Urothelium cell line (cell line): Measurements from ENCODE around the gene ZNF277.
A peak's percentile ranks its signal among the peaks of the same experiment; 100 is the strongest.

Source experiments
- DNase-seq: peaks from one replicate; pipeline ENCODE4 v3.0.0; 2011; ENCODE audit warnings: low spot score, mixed read lengths
- FAIRE-seq: peaks from 2 replicates; lab custom pipeline; 2011; peaks lifted over from hg19 to GRCh38; lab: Jason Lieb, UNC

The ZNF277 gene

DNA sequence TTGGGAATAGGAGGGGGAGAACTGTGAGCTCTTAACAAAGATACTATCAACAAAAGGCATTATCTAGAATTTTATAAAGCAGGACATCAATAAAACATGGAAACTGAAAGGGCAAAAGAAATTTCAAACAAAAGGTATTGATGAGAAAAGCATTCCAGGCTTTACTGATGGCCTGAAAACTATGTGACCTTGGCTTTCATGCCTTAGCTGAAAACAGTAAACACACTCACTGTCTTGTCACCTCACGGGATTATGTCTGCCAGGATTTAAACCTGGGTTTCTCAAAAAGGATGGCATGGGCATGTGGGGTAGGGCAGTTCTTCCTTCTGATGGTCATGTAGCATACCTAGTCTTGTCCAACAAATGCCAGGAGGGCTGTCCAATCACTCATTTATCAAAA lies 23.2 kb upstream of the ZNF277 start:
- no peak for FAIRE-seq
- DNase-seq: no peak

DNA sequence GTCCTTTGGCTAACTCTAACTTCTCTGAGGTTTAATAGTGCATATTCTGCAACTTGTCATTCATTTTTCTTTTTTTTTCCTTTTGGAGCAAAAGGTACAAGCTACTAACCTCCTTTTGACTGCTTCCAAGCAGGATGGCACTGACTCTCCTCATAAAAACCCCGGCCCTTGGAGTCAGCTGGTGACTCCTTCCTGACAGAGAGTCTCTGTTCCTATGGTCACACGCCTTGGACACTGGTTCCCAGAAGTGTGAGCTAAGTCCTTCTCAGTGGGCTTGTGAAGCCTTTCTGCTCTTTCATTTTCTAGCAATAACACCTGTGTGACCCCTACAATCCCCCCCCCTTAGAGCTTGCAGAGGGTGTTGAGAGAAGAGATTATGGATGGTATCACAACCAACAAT lies 22.0 kb upstream of the ZNF277 start:
- FAIRE-seq (no peak), DNase-seq (no peak)

DNA sequence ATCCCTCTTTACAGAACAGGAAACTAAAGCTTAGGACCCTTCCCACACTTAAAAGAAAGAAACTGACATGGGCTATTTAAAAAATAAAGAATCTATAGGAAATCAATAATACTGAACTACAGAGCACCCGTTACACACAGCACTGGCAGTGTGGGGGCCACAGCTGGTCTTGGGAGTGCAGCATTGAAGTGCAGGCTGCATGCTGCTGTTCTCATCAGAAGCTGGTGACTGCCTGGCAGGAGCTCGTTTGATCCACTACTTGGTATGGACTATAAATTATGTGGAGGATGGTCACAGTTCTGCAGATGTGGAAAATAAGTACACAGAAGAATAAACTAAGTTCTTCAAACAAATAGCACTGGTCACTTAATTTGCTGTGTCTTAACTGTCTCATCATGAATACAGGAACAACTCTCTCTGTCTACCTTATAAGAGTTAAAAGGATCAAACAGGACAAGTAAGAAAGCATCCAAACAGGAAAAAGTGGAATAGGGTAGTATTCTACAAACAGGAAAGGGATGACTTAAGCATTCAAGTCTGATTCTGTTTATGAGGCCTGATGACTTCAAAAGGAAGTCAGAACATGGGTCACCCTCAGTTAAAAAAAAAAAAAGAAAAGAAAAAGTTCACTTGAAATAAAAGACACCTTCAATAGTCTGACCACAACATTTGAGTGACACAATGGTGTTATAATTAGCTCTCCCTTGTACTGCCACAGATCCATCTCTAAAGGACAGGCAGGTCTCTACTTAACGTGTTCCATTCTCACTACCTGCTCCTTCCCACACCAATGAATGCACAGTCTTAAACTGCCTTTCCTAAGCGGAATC lies 21.3 kb upstream of the ZNF277 start:
- FAIRE-seq (peak; percentile 42), DNase-seq (no peak)

DNA sequence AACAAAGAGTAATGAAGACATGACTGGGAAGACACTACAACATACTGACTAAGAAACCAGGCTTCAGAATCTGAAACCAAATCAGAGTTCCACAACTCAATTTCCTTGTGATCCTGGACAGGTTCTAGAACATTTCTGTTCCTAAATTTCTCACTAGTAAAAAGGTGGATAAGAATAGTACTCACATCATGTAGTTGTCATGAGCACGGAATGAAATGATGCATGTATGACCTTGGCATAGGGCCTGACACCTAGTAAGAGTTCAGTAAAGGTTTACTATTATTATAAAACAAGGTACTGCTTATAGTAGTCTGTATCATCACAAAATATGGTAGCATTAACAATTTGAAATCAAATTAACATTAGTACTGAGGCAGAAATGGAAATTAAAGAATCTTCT lies 20.2 kb upstream of the ZNF277 start:
- no peak for FAIRE-seq

DNA sequence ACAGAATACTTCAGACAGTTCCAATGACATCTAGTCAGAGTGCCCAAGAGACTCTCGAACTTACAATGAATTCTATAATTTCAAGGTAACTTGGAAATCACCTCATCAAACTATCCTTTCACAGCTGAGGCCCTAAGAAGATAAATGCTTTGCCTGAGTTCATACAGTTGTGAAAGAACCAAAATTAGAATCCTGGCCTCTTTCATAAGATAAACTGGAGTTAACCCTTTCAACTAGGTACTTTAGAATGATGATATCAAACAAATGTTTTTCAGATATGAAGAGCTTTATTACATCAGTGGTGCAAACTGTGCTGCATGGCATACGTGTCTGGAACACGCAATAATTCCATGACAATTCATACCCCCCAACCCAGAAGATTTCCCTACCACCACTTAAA lies 18.2 kb upstream of the ZNF277 start:
- DNase-seq (no peak), FAIRE-seq (no peak)

More for the DNA sequence above, 20.2 kb upstream of the ZNF277 start:
- no peak for DNase-seq

DNA sequence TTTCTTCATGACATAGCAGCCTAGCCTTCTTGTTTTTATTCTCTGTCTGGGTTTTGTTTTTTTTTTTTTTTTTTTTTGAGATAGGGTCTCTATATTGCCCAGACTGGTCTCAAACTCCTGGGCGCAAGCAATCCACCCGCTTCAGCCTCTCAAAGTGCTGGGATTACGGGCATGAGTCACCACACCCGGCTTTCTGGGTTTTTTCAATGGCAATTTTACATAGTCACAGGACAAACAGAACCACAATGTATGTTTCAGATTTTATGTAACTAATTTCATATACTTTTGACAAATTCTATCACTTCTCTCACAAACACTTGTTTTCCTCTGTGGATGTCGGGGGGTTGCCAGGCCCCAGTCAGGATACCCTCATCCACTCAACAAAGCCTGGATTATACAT lies 16.8 kb upstream of the ZNF277 start:
- FAIRE-seq: no peak

DNA sequence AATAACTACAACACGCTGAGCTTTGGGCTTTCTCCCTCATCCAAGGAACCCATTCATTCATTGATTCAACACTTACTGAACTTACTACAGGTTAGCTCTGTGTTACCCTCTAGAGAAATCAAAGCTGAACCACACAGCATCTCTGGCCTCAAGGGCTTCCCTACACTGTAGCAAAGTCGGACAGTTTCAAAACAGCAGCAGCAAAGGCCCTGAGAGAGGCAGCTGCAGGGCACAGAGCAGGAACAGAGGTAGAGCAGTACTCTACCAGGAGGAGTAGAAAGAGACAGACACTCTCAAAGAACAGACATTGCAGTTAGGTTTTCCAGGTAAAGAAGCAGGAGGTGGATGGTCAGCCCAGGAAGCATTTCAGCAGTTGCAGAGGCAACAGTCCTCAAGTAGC lies 16.4 kb upstream of the ZNF277 start:
- FAIRE-seq: no peak
- no peak for DNase-seq

More for the DNA sequence above, 16.8 kb upstream of the ZNF277 start:
- no peak for DNase-seq

DNA sequence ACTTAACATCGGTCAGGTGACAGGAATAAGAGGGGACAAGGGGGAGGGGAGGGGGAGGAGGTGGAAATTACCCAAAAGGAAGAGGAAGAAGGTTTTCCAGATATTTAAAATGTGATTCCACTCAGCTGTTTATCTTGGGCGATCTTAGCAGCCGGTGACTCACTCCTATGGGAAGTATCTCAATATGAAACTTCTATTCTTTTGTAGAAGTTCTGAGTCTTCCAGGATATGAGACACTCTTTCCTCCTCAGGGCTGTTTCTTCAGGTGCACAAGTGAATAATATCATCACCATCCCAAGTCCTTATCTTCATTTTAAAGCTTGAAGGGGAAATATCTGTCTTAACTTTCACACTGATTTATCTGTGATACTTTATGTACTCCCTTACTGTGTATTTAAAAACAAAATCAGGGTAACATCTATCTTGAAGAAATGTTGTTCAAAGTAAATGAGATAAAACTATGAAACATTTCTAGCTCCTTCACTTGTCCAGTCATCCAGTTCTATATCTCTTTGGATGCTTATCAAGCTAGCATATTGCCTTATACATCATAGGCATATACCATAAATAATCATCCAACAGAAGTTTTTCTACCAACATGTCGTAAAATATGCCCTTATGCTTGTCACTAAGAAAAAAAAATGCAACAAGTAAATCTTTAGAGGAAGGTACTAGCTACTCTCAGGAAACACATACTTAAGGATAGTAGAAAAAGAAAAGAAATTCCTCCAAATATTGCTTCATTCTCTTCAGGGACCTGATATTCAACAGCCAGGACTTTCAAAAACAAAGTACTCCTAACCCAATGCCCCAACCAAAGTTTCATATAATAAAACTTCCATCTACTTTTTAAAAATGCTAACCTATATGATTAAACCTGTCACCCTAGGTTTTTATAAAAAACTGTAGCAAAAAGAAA lies 14.0 kb upstream of the ZNF277 start:
- FAIRE-seq: no peak
- peak; percentile 41 for DNase-seq

DNA sequence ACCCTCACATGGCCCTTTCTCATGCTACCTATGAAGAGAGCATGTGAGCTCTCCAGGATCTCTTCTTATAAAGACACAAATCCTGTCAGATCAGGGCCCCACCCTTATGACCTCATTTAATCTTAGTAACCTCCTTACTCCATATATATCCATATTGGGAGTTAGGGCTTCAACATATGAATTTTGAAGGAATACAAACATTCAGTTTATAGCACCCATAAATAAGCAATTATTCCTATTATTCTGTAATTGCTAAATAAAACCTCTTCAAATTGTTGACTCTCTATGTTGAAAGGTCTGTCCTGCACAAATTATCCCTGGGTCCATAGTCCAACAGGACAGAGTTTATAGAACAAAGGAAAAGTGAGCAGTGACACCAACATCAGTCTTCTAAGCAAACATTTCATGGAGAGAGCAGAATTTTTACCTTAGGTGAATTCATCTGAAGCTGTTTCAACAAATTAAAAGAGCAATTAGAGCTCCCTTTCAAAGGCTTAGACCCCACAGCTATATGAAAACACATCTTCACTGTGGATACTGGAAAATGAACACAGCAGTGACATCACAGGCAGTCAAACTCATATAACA lies 12.5 kb upstream of the ZNF277 start:
- FAIRE-seq: no peak
- no peak for DNase-seq

DNA sequence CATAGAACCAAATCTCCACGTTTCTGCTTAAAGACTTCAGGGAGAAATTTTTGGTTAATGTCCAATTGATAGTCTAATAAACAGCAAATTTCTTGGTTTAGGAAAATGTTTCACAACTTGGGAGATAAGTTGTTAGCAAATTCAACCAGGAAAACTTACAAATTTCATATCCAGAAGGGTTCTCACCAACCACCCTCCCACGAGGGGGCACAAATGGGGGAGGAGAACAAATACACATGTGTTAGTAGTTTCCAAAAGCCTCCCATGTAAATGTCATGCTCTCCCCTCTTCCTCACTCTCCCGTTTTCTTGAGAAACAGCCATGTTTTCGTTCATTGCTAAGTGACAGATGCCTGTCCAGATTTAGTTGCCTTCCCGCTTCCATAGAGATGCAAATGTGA lies 10.8 kb upstream of the ZNF277 start:
- FAIRE-seq (no peak), DNase-seq (no peak)

DNA sequence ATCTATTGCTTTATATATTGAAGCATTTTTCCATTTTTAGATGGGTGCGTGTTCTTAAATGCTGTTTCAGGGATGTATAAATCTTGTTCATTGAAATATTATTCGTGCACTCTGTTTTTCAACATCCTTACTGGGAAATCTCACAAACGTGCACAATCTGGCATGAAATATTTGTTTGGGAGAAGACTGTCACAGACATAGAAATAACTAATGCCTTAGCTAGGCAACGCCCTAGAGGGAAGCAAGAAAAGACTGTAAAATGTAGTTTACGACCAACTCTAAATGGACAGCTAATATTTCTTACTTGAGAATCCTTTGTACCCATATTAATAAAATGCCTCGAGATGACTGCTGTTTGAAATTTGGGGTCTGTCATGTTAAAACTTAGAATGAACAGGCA lies 9.2 kb upstream of the ZNF277 start:
- DNase-seq (no peak), FAIRE-seq (no peak)

DNA sequence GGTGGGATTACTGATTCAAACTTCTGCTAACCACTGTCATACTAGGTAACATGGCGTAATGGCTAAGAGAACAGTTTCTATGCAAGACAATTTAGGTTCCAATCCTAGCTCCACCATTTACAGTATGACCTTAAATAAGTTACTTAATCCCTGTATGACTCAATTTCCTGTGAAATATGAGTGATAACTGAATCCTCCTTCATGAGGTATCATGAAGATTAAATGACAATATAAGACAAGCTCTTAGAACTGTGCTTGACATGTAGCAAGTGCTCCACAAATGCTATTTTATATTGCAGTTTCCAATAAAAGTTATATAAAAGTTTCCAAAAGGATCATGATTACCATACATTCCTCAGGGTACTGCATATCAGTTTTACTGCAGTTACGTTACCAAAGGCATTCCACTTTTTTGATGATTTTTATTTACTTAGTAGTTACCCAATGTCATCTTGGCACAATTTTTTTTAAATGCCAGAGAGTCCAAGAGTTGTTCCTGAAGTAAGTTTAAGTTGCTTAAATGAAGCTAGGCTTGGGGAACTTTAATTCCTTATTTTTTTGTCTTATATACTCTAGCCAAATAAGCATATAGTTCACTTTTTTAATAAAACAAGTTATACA lies 7.3 kb upstream of the ZNF277 start:
- DNase-seq (no peak), FAIRE-seq (no peak)

DNA sequence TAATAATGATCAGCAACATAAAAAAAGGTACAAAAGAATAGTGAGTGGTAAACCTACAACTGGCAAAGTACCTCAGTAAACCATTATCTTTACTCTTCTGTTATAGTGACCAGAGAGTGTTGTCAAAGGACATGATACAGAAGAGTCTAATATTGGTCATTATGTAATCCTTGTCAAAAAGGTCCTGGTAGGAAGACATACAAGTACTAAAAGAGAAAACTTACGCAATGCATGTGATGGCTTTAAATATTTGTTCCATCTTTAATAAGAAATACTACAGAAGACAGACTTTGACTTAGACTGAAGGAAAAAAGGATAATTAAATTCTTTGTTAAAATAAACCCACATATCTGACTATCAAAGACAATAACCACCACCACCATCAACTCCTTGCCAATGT lies 6.8 kb upstream of the ZNF277 start:
- FAIRE-seq: no peak
- DNase-seq: no peak

DNA sequence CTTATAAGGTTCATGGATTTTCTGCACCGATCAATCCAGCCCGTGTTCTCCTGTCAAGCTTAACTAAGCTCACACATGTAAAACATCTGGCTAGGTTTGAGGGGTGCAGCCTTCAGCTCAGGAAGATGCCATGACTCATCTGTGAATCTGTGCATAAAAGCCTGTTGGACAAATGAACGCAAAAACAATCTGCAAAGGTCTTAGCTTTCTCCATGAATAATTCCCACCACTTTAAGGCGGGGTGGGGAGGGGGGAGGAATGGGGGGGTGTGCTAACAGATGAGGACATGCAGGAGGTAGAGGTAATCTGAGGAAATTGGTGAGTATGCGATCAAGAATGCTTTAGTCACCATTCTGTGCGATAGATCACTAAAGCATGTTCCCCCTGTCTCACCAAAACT lies 5.1 kb upstream of the ZNF277 start:
- no peak for DNase-seq
- no peak for FAIRE-seq

DNA sequence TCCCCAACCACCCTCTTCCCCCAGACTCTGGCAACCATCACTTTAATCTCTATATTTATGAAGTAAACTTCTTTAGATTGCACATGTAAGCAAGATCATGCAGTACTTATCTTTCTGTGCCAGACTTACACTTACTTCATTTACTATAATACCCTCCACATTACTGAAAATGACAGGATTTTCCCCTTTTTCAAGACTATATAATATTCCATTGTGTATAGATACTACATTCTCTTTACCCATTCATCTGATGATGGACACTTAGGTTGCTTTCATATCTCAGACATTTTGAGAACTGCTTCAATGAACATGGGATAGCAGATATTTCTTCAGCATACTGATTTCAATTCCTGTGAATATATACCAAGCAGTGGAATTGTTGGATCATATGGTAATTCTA lies 4.7 kb upstream of the ZNF277 start:
- no peak for FAIRE-seq
- DNase-seq: no peak

DNA sequence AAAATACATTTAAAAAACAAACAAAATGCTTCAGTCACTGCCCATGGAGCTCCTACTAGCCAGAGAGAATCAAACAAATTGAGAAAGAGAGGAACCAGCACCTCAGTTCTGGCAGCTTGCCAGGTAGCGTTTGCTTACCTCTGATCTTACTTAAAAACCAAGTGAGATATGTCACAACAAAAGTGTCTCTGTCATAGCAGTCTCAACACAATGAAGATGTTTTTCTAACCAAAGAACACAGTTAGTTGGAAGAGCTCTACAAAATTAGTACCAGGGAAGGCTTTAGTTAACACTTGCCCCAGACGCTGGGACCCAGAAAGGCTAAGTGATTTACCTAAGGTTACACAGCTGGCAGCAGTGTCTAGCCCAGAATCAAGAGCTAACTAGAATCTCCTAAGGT lies 3.7 kb upstream of the ZNF277 start:
- no peak for FAIRE-seq
- no peak for DNase-seq

DNA sequence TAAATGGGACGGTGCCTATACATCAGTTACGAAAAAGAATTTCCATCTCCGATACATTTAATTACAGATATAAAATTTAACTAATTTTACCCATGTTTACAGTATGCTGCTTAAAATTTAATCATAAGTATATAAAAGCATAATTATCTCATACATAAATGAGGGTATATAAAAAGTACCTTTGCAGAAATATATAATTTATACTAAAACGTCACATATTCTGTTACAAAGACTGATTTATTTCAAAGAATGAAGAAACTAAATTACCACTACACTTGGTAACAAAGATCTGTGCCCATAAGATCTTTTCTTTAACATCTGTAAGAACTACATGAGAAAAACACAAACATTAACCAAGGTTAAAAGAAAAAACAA lies 3.1 kb upstream of the ZNF277 start:
- DNase-seq (no peak), FAIRE-seq (no peak)

DNA sequence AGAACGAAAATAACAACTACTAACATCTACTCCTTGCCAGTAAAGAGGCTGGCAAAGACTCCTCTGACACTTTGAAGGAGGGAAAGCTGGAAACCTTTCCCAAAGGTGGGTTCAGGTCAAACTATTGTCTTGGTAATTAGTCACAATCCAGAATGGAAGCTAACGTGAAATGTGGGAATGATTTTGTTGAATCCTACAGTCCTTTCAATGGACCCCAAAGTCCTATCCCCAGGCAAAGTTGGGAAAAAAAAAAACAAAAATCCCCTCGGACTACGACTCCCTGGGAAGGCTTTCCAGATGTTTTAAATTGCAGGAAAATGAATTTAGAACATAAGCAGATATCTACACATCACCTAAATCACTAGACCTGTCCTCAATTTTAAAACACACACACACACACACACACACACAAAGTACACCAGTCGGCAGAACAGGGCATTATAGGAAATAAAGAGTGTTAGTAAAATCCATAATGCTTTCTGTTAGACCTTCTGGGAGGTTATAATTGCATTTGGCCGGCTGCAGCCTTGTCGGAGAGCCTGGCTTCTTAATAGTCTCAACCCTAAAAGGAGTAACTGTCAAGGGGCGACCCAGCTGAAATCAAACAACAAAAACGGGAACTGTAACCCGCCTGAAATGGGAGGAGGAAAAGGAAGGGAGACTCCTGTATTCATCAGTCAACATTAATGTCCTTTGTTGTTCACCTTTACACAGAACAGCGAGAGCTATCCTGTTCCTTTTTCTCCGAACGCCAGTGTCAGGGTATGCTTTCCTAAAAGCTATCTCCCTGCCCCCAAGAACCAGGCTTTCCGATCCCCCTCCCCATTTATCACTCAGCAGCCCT lies 1.8 kb upstream of the ZNF277 start:
- DNase-seq (no peak), FAIRE-seq (no peak)

DNA sequence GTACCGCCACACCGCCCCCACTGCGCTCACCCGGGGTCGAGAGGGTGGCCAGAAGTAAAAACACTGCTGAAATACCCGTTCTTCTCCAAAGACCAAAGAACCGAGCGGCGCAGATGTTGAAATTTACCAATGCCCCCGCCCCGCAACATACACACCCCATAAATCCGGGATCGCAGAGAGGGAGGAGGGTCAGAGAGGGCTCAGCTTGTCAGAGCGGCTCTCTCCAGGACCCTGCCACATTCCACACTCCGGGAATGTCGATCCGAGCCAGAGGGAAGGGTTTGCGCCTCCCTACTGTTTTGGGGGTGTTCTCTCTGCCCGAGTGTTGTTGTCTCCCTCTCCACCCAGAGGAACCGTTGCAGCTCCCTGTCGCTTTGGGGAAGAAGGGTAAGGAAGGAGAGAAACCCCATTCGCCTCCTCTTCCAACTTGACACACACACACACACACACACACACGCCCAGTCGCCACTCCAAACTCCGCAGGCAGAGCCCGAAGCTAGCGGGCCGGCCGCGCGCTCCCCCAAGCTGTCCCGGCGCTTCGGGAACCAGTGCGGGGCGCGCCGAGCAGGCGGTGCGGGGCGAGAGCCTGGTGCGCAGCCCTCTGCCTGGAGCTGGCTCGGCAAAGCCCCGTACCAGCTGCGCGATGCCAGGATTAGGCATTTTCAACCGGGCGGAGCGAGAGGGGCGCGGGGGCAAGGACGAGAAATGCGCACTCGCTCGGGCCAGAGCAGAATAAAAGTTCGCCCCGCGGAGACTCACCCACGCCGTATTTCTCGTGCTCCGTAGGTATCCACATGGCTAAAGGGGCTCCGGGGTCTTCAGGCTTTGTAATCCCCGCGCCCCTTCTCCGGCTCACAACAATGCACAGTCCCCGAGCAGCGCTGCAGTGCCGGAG lies 905 bp upstream of the ZNF277 start:
- FAIRE-seq (no peak), DNase-seq (peak; percentile 43)
